GM18526 (cell line): ENCODE data around the gene COMT.

Experiments used
- POLR2A ChIP-seq: IDR thresholded peaks from 3 replicates; pipeline ENCODE4 v1.6.1; 2011; ENCODE audit not compliant: insufficient read length; ENCODE audit errors: extremely low read depth

COMT gene

GRCh38 chr22:19978748-19979147, 37.2 kb downstream of the COMT start:
- TF ChIP-seq POLR2A: no peak

DNA sequence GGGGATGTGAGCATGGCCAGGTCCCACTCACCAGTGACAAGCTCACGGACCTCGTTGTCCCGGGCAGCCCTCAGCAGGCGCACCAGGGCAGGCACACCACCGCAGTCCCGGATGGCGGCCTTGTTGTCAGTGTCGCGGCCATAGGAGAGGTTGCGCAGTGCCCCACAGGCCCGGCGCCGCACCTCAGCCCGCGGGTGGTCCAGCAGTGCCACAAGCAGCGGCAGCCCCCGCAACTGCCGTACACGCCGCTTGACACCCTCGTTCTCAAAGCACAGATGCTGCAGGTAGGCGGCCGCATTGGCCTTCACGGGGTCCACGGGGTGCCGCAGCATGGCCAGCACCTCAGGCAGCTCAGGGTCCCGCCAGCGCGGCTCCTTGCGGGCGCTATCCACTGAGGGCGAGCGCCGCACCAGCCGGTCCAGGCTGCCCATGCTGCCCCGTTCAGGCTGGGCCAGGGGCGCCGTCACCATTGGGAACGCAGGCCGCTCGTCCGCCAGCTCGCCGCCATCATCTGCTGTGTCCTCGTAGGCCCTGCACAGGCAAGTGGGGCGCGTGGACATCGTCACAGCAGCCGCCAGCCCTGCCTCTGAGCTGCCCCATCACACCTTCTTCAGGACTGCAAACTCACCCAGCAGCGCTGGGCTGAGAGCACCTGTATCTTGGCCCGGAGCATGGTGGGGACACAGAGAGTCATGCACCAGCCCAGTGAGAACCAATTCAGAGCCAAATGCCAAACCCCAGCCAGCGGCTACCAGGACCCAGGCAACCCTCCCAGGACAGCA, 38.3 kb downstream of the COMT start:
- TF ChIP-seq POLR2A: no peak

- no peak for TF ChIP-seq POLR2A
These were observed 39.2 kb downstream of the COMT start for GRCh38 chr22:19980766-19981165.

GRCh38 chr22:19981171-19981960, 39.8 kb downstream of the COMT start:
- TF ChIP-seq POLR2A: no peak

- TF ChIP-seq POLR2A: no peak
These were observed 40.7 kb downstream of the COMT start for GRCh38 chr22:19981961-19982920.

DNA sequence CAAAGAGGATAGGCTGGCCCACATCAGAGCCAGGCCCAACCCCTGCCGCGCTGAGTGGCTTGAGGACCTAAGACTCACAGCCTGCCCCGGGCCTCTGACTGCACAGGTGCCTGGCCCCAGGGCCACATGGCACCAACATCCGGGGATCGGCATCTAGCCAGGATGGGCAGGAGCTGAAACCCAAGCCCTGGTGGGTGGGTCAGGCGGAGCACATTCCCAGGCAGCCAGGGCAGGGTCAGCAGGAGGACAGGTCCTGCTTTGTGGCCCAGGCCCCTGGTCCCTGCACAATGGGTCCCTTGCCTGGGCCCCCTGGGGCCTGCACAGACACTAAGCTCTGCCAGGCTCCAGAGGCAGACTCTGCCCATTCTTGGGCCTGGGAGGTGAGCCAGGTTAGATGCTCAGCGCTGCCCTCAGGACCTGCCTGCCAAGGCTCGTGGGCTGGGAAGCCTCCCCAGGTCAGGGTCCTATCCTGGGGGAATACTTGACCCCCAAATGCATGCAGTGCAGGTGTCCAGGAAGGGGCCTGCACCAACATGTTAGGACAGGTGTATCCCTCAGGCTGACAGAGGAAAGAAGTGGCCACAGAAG, 41.5 kb downstream of the COMT start:
- no peak for TF ChIP-seq POLR2A

DNA sequence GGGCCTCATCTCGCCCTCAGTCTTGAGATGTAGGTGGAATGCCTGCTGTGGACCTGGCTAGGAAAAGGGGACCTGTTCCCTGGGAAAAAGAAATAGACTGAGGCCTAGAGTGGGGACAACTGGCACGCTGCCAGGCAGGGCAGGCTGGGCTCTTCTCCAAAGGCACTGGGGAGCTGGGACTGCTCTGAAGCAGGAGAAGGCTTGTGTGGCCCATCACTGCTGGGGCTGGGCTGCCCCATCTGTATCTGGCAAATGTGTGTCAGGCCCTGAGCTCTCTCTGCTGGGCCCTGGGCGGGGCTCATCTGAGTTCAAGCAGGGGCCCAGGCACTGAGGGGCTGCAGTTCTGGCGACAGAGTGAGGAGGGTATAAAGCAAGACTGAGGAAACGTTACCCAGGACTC, 42.2 kb downstream of the COMT start:
- no peak for TF ChIP-seq POLR2A

- TF ChIP-seq POLR2A: no peak
These were observed 42.7 kb downstream of the COMT start for GRCh38 chr22:19984201-19984753.

GRCh38 chr22:19984851-19985811, 43.6 kb downstream of the COMT start:
- no peak for TF ChIP-seq POLR2A

DNA sequence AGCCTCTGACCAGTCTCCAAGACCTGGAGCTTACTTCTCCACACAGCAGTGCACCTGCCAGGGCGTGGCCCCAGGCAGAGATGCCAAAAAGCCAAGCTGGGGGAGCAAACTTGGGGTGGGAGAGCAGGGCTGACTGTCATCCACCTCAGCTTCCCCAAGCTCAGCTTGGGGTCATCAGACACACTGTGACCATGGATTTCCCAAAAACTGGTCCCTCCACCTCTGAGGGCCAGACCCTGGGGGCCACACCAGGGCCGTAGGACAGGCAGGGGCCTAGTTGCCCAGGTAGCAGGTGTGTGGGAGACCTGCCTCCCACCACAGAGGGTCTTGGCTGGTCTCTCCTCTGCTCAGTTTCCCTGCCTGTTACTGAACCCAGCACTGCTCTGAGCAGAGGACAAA, 44.4 kb downstream of the COMT start:
- no peak for TF ChIP-seq POLR2A

GRCh38 chr22:19986410-19987341, 45.1 kb downstream of the COMT start:
- no peak for TF ChIP-seq POLR2A
